ENCODE measurements around the gene ZNF185.

Gene ZNF185

GRCh38 chrX:152886716-152887115 lies 11.2 kb upstream of the ZNF185 start:
- H3K9me2 ChIP-seq (replicated peaks; ENCODE audit: insufficient read depth, low read length) = no peaks in the 10 kb centered on the region
- H3K9me3 ChIP-seq (replicated peaks; ENCODE audit: insufficient read depth, low read length) = no peaks in the 10 kb centered on the region
- no peaks in the 10 kb centered on the region for H3K27me3 ChIP-seq (replicated peaks; ENCODE audit: insufficient read depth, low read length)
- H3K4me3 ChIP-seq (ENCODE audit: low read length) = no peak overlapping the region
- no peak overlapping the region for H2AFZ ChIP-seq (ENCODE audit: low read length)
- no peaks in the 10 kb centered on the region for H4K20me1 ChIP-seq (ENCODE audit: insufficient read depth, low read length)
- no peak for TF ChIP-seq EZH2 (optimal IDR thresholded peaks at IDR 0.05; ENCODE audit: low read depth, low read length)
- TF ChIP-seq EZH2phosphoT487 (IDR thresholded peaks at IDR 0.05; ENCODE audit: low read length) = no peak
- TF ChIP-seq CTCF (IDR thresholded peaks at IDR 0.05; ENCODE audit: low read length) = no peak
- no peak overlapping the region for H3K27ac ChIP-seq (ENCODE audit: low read length)
- H3F3A ChIP-seq (ENCODE audit: insufficient read depth, low read length) = no peaks in the 10 kb centered on the region
- no peaks in the 10 kb centered on the region for H3K79me2 ChIP-seq (ENCODE audit: low read length)
- no peaks in the 10 kb centered on the region for H3K4me1 ChIP-seq (ENCODE audit: low read length)
- DNase-seq = no peak
- H3K9ac ChIP-seq (ENCODE audit: low read length) = no peak overlapping the region
- no peak overlapping the region for H3K4me2 ChIP-seq (ENCODE audit: low read depth, low read length)
- no peaks in the 10 kb centered on the region for H3K36me3 ChIP-seq (replicated peaks; ENCODE audit: insufficient read depth, low read length)

GRCh38 chrX:152892499-152892898 lies 5.4 kb upstream of the ZNF185 start:
- H3K36me3 ChIP-seq (replicated peaks; ENCODE audit: insufficient read depth, low read length) = no peaks in the 10 kb centered on the region
- no peak overlapping the region for H3K4me2 ChIP-seq (ENCODE audit: low read depth, low read length)
- no peaks in the 10 kb centered on the region for H3F3A ChIP-seq (ENCODE audit: insufficient read depth, low read length)
- H3K79me2 ChIP-seq (ENCODE audit: low read length) = no peaks in the 10 kb centered on the region
- no peak overlapping the region for H2AFZ ChIP-seq (ENCODE audit: low read length)
- no peak overlapping the region for H3K4me3 ChIP-seq (ENCODE audit: low read length)
- H3K4me1 ChIP-seq (ENCODE audit: low read length) = no peaks in the 10 kb centered on the region
- H3K9me2 ChIP-seq (replicated peaks; ENCODE audit: insufficient read depth, low read length) = no peaks in the 10 kb centered on the region
- H4K20me1 ChIP-seq (ENCODE audit: insufficient read depth, low read length) = no peaks in the 10 kb centered on the region
- DNase-seq = no peak
- no peak overlapping the region for H3K27ac ChIP-seq (ENCODE audit: low read length)
- no peaks in the 10 kb centered on the region for H3K27me3 ChIP-seq (replicated peaks; ENCODE audit: insufficient read depth, low read length)
- H3K9me3 ChIP-seq (replicated peaks; ENCODE audit: insufficient read depth, low read length) = no peaks in the 10 kb centered on the region
- TF ChIP-seq CTCF (IDR thresholded peaks at IDR 0.05; ENCODE audit: low read length) (no peak), EZH2phosphoT487 (IDR thresholded peaks at IDR 0.05; ENCODE audit: low read length) (no peak)
- H3K9ac ChIP-seq (ENCODE audit: low read length) = no peak overlapping the region

DNA sequence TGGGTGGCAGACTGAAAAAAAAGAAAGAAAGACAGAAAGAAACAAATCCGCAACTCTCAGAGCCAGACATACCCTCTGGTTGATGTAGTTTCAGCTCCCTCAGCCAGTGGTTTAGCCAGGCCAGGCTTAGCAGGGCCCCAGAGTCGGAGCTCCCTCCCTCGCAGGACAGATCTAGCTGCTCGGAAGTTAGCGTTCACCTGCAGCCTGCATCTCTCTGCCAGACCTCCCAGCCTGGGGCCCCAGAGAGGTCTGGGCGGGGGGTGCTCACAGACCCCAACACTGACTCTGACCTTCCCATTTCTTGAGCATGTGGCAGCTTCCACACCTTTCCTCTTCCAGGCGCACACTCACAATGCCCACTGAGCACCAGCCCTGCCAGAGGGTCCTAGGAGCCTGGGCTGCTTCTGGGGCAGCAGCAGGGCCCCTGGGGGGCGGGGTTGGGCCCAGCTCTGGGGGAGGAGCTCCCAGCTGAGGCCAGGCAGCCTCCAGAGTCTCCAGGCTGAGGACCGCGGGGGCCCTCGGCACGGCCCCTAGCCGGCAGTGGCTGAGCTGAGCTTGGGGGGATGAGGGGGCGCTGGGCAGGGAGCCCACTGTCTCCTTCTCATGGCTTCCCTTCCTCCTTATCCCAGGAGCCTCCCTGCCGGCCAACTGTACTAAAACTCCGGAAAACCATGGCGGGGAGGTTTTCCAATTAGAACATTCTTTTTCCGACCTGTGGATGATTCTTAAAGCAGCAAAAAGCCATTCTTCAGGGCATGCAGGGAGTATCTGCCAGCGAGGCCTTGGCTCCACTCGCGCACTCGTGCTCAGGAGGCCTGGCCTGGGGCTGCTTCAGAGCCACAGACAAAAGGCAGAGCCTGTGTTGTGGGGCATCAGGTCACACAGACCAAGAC lies 4.6 kb upstream of the ZNF185 start:
- H3K27me3 ChIP-seq (replicated peaks; ENCODE audit: insufficient read depth, low read length) = no peaks in the 10 kb centered on the region
- no peak for DNase-seq
- no peaks in the 10 kb centered on the region for H4K20me1 ChIP-seq (ENCODE audit: insufficient read depth, low read length)
- no peaks in the 10 kb centered on the region for H3K9me3 ChIP-seq (replicated peaks; ENCODE audit: insufficient read depth, low read length)
- H3K36me3 ChIP-seq (replicated peaks; ENCODE audit: insufficient read depth, low read length) = no peaks in the 10 kb centered on the region
- H3K4me1 ChIP-seq (ENCODE audit: low read length) = no peaks in the 10 kb centered on the region
- H3K9ac ChIP-seq (ENCODE audit: low read length) = no peak overlapping the region
- H3K4me3 ChIP-seq (ENCODE audit: low read length) = no peak overlapping the region
- H3K27ac ChIP-seq (ENCODE audit: low read length) = no peak overlapping the region
- TF ChIP-seq EZH2 (optimal IDR thresholded peaks at IDR 0.05; ENCODE audit: low read depth, low read length) (no peak), EZH2phosphoT487 (IDR thresholded peaks at IDR 0.05; ENCODE audit: low read length) (no peak), CTCF (IDR thresholded peaks at IDR 0.05; ENCODE audit: low read length) (no peak)
- no peak overlapping the region for H3K4me2 ChIP-seq (ENCODE audit: low read depth, low read length)
- no peaks in the 10 kb centered on the region for H3F3A ChIP-seq (ENCODE audit: insufficient read depth, low read length)
- no peak overlapping the region for H2AFZ ChIP-seq (ENCODE audit: low read length)
- H3K79me2 ChIP-seq (ENCODE audit: low read length) = no peaks in the 10 kb centered on the region
- no peaks in the 10 kb centered on the region for H3K9me2 ChIP-seq (replicated peaks; ENCODE audit: insufficient read depth, low read length)

All from MM.1S (cell line).